CD14-positive monocyte (primary cell): ENCODE results near the gene LIMA1. TPM values are rescaled to one million over a fixed set of nuclear protein-coding genes. Genes with fewer than 3 reads are reported as not detected.
"Not testable (repeated sequence)": the region's sequence is repeated elsewhere in the genome, so short reads cannot be mapped to it uniquely, and the experiment has no call there.

Experiments used
- DNase-seq, 3 donors: peaks; one replicate each; pipeline ENCODE4 v3.0.0-alpha.2; 2011 to 2022
- H2AFZ ChIP-seq: 2 replicates; pipeline ENCODE4 v1.6.0; 2012; ENCODE audit warnings: mild to moderate bottlenecking, low read depth, low read length, inconsistent platforms; ENCODE audit not compliant: insufficient read depth, poor library complexity, severe bottlenecking
- H3K27ac ChIP-seq, 2 donors: 1 replicate in 1 of 2; 2 replicates in 1 of 2; pipeline ENCODE4 v1.5.1; 2012 to 2013; ENCODE audit warnings: low read length in 2 of 2, control low read depth in 1 of 2, inconsistent platforms in 1 of 2, low read depth in 1 of 2, mild to moderate bottlenecking in 1 of 2
- H3K27me3 ChIP-seq, 2 donors: one replicate each; pipeline versions ENCODE4 v1.6.0 to v1.6.1; 2011 to 2013; ENCODE audit warnings: low read length in 2 of 2; ENCODE audit not compliant: control insufficient read depth in 2 of 2, insufficient read depth in 2 of 2
- H3K36me3 ChIP-seq, 2 donors: replicated peaks in 1 of 2; 1 replicate in 1 of 2; 2 replicates in 1 of 2; pipeline versions ENCODE4 v1.5.1 to v1.6.1; 2012 to 2013; ENCODE audit warnings: low read length in 2 of 2, control low read depth in 1 of 2, inconsistent platforms in 1 of 2, mild to moderate bottlenecking in 1 of 2; ENCODE audit not compliant: insufficient read depth in 2 of 2, control insufficient read depth in 1 of 2
- H3K4me1 ChIP-seq, 2 donors: 1 replicate in 1 of 2; 2 replicates in 1 of 2; pipeline versions ENCODE4 v1.5.1 to v1.6.1; 2012 to 2013; ENCODE audit warnings: low read length in 2 of 2, control low read depth in 1 of 2, inconsistent platforms in 1 of 2, mild to moderate bottlenecking in 1 of 2, moderate library complexity in 1 of 2; ENCODE audit not compliant: insufficient read depth in 2 of 2, control insufficient read depth in 1 of 2
- H3K4me2 ChIP-seq: replicated peaks from 2 replicates; pipeline ENCODE3; 2012; ENCODE audit warnings: low read length, moderate library complexity, mild to moderate bottlenecking; ENCODE audit not compliant: poor library complexity, severe bottlenecking; ENCODE audit errors: extremely low read depth
- H3K4me3 ChIP-seq, 3 experiments: fragments of 200-600 bp in 1 of 3; sonication (generic) in 1 of 3; replicated peaks in 1 of 3; 1 replicate in 2 of 3; 2 replicates in 1 of 3; pipeline ENCODE4 v1.5.1; 2011 to 2013; ENCODE audit warnings: low read length in 3 of 3, mild to moderate bottlenecking in 3 of 3, control low read depth in 2 of 3, low read depth in 2 of 3, inconsistent platforms in 1 of 3, moderate library complexity in 1 of 3
- H3K79me2 ChIP-seq: 2 replicates; pipeline ENCODE4 v1.6.0; 2012; ENCODE audit warnings: mild to moderate bottlenecking, control low read depth, inconsistent platforms, low read length, moderate library complexity; ENCODE audit not compliant: insufficient read depth
- H3K9ac ChIP-seq: 2 replicates; pipeline ENCODE4 v1.6.0; 2017; ENCODE audit warnings: low read length, mild to moderate bottlenecking; ENCODE audit not compliant: insufficient read depth, poor library complexity, severe bottlenecking
- H3K9me3 ChIP-seq, 2 donors: replicated peaks in 1 of 2; 1 replicate in 1 of 2; 2 replicates in 1 of 2; pipeline versions ENCODE4 v1.5.1 to v1.6.1; 2012 to 2013; ENCODE audit warnings: low read length in 2 of 2, control low read depth in 1 of 2; ENCODE audit not compliant: control insufficient read depth in 1 of 2, insufficient read depth in 1 of 2
- H4K20me1 ChIP-seq: 2 replicates; pipeline ENCODE4 v1.6.0; 2012; ENCODE audit warnings: mild to moderate bottlenecking, low read length, control low read depth, moderate library complexity; ENCODE audit not compliant: insufficient read depth
- H3K27ac Mint-ChIP-seq, 7 donors: one replicate each; pipeline ENCODE4 v1.8.0; 2020; ENCODE audit warnings: mild to moderate bottlenecking in 7 of 7, mixed read lengths in 7 of 7, moderate library complexity in 6 of 7, inconsistent platforms in 2 of 7
- H3K27me3 Mint-ChIP-seq, 3 donors: one replicate each; pipeline ENCODE4 v1.8.0; 2021 to 2022; ENCODE audit warnings: low read depth in 3 of 3, mild to moderate bottlenecking in 3 of 3, mixed read lengths in 3 of 3, moderate library complexity in 3 of 3, inconsistent platforms in 1 of 3
- H3K36me3 Mint-ChIP-seq, 2 donors: one replicate each; pipeline ENCODE4 v1.8.0; 2020; ENCODE audit warnings: mixed read lengths in 2 of 2, inconsistent platforms in 1 of 2, mild to moderate bottlenecking in 1 of 2
- H3K4me1 Mint-ChIP-seq: one replicate; pipeline ENCODE4 v1.8.0; 2020; ENCODE audit warnings: mild to moderate bottlenecking, mixed read lengths
- H3K4me3 Mint-ChIP-seq, 2 donors: one replicate each; pipeline ENCODE4 v1.8.0; 2020; ENCODE audit warnings: mild to moderate bottlenecking in 2 of 2, mixed read lengths in 2 of 2, moderate library complexity in 1 of 2
- H3K9me3 Mint-ChIP-seq, 7 donors: one replicate each; pipeline ENCODE4 v1.8.0; 2020 to 2022; ENCODE audit warnings: mixed read lengths in 7 of 7, mild to moderate bottlenecking in 6 of 7, moderate library complexity in 6 of 7, inconsistent platforms in 2 of 7
- WGBS: methylation state at CpG from one replicate; pipeline ENCODE4 v1.1.5; 2013; ENCODE audit warnings: missing lambda C conversion rate; ENCODE audit not compliant: insufficient coverage; 5-methylcytosine and 5-hydroxymethylcytosine counted together
- intact Hi-C, 2 donors: fragments of 100-400 bp; cut with micrococcal nuclease; formaldehyde crosslinking; loops; one replicate each; pipeline versions ENCODE4 v1.15.0 to v1.15.1; 2023
- polyA plus RNA-seq, 3 donors: library from polyadenylated mRNA; depleted of rRNA in 1 of 3; unstranded in 2 of 3; stranded (reverse) in 1 of 3; fragments of 300-500 nt in 2 of 3; fragments of >200 nt in 1 of 3; fragmentation: Illumina TruSeq in 2 of 3; gene quantifications; 1 replicate in 2 of 3; 2 replicates in 1 of 3; pipeline ENCODE4 v1.2.3, GENCODE V29; 2012 to 2021
- TF ChIP-seq, protein P1 (sequence below): fragments of 200-600 bp; IDR thresholded peaks from one replicate; pipeline ENCODE4 v1.8.0; 2022; ENCODE audit warnings: antibody characterized with exemption, mild to moderate bottlenecking

LIMA1 gene
- polyA plus RNA-seq, 3 donors = 0.24 to 0.62 (median 0.51) TPM

DNA sequence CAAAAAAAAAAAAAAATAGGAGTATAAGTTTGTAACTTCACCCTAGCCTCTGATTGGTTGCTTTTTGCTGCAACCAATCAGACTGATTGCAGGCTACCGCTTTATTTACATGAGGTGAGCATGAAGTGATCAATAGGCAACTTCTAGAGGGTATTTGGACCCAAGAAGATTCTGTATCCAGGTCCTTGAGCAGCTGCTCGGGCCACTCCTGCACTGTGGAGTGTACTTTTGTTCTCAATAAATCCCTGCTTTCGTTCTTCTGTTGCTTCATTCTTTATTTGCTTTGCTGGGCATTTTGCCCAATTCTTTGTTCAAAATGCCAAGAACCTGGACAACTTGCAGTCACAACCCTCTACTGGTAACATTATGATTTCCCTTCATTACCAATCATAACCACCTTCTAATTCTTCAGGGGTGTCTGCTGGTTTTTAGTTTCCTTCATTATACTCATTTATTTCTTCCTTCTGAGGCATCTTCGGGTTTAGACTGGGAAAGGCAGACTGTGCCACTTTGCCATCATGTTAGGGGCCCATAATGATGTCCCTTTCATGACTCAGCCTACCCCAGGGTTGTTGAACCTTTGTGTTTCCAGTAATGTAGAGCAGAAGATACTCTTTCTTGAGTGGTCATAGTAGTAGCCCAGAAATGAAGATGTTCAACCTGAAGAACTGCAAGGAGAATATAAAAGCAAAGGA lies 43.4 kb upstream of the LIMA1 start:
- Histone ChIP-seq H3K27me3 (no peaks in the 10 kb centered on the region), H3K4me3 (no peak overlapping the region), H3K4me1 (no peaks in the 10 kb centered on the region), H3K4me2 (no peak overlapping the region), H3K9me3 (no peaks in the 10 kb centered on the region), H3K36me3 (no peaks in the 10 kb centered on the region), H3K27ac (no peak overlapping the region), H4K20me1 (no peaks in the 10 kb centered on the region), H3K9ac (no peak overlapping the region), H2AFZ (no peak overlapping the region), H3K79me2 (no peaks in the 10 kb centered on the region)
- intact Hi-C loops = no loop called here
- peaks cover 0 to 3% (median 0%) of the 10 kb centered on the region in 7 donors for H3K9me3 Mint-ChIP-seq
- H3K27me3 Mint-ChIP-seq = peaks cover 0 to 1% (median 0%) of the 10 kb centered on the region in 3 donors
- H3K36me3 Mint-ChIP-seq = peaks cover 0 to 2% of the 10 kb centered on the region in 2 donors
- H3K4me1 Mint-ChIP-seq = peaks cover 5% of the 10 kb centered on the region
- DNase-seq = no peak
- TF ChIP-seq, protein P1, sequence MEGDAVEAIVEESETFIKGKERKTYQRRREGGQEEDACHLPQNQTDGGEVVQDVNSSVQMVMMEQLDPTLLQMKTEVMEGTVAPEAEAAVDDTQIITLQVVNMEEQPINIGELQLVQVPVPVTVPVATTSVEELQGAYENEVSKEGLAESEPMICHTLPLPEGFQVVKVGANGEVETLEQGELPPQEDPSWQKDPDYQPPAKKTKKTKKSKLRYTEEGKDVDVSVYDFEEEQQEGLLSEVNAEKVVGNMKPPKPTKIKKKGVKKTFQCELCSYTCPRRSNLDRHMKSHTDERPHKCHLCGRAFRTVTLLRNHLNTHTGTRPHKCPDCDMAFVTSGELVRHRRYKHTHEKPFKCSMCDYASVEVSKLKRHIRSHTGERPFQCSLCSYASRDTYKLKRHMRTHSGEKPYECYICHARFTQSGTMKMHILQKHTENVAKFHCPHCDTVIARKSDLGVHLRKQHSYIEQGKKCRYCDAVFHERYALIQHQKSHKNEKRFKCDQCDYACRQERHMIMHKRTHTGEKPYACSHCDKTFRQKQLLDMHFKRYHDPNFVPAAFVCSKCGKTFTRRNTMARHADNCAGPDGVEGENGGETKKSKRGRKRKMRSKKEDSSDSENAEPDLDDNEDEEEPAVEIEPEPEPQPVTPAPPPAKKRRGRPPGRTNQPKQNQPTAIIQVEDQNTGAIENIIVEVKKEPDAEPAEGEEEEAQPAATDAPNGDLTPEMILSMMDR = no peak
- no peak overlapping the region for H3K27ac Mint-ChIP-seq
- 94% methylated on average over 2 of the region's 4 CpGs for WGBS
- no peak overlapping the region for H3K4me3 Mint-ChIP-seq

DNA sequence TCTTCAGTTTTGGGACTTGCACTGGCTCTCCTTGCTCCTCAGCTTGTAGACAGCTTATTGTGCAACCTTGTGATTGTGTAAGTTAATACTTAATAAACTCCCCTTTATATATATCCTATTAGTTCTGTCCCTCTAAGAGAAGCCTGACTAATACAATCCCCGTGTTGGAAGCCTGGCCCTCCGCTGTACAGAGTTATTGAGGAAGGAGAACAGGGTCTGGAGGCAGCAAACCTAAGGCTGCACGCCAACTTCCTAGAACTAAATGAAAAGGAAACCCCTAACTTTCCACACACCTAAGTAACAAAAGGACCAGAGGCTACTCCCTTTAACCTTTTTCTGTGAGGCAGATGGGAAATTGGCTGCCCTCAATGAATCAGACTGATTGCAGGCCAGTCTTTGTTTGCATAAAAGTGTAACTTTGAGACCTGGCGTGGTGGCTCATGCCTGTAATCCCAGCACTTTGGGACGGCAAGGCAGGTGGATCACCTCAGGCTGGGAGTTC lies 42.6 kb upstream of the LIMA1 start:
- no peaks in the 10 kb centered on the region for H3K79me2 ChIP-seq
- Mint-ChIP-seq H3K27ac (no peak overlapping the region), H3K4me1 (peaks cover 5% of the 10 kb centered on the region), H3K27me3 (peaks cover 0 to 1% (median 0%) of the 10 kb centered on the region in 3 donors), H3K9me3 (peaks cover 0 to 3% (median 0%) of the 10 kb centered on the region in 7 donors), H3K4me3 (no peak overlapping the region), H3K36me3 (peaks cover 0 to 2% of the 10 kb centered on the region in 2 donors)
- no peaks in the 10 kb centered on the region for H3K36me3 ChIP-seq
- no peak overlapping the region for H3K4me2 ChIP-seq
- H3K9ac ChIP-seq = no peak overlapping the region
- H2AFZ ChIP-seq = no peak overlapping the region
- no peaks in the 10 kb centered on the region for H3K27me3 ChIP-seq
- DNase-seq = no peak
- 100% methylated on average over 2 of the region's 5 CpGs for WGBS
- TF ChIP-seq, protein P1 = no peak
- intact Hi-C loops = no loop called here
- H3K4me3 ChIP-seq = no peak overlapping the region
- no peak overlapping the region for H3K27ac ChIP-seq
- H4K20me1 ChIP-seq = no peaks in the 10 kb centered on the region
- no peaks in the 10 kb centered on the region for H3K4me1 ChIP-seq
- H3K9me3 ChIP-seq = no peaks in the 10 kb centered on the region

DNA sequence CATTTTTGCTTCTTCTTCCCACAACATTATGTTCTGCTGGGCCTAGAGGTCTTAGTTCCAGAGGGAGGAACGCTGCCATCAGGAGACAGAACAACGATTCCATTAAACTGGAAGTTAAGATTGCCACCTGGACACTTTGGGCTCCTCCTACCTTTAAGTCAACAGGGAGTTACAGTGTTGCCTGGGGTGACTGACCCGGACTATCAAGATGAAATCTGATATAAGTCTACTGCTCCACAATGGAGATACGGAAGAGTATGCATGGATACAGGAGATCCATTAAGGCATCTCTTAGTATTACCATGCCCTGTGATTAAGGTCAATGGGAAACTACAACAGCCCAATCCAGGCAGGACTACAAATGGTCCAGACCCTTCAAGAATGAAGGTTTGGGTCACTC lies 41.5 kb upstream of the LIMA1 start:
- not testable (repeated sequence) for H3K9ac ChIP-seq, H3K9me3 Mint-ChIP-seq, H3K27ac Mint-ChIP-seq

More for the DNA sequence above, 41.5 kb upstream of the LIMA1 start:
- H3K27me3 ChIP-seq, H2AFZ ChIP-seq, H3K4me1 ChIP-seq, H3K36me3 Mint-ChIP-seq, H3K79me2 ChIP-seq, H3K4me3 Mint-ChIP-seq, intact Hi-C loops, H3K4me3 ChIP-seq, H3K4me1 Mint-ChIP-seq, H3K9me3 ChIP-seq, DNase-seq, H3K27ac ChIP-seq, H3K27me3 Mint-ChIP-seq, H3K4me2 ChIP-seq, H4K20me1 ChIP-seq, H3K36me3 ChIP-seq: not testable (repeated sequence)
- 95% methylated on average over 4 of the region's 4 CpGs for WGBS
